T-helper 2 cell treated with Interferon-gamma antibody and Interleukin-4, amounts not matched to agents 100 ng/mL and 5 ng/mL, for 36 hours (primary cell): Measurements from ENCODE around the gene AK2. TPM values are rescaled to one million over a fixed set of nuclear protein-coding genes. Genes with fewer than 3 reads are reported as not detected.
"Not testable (repeated sequence)": the region's sequence is repeated elsewhere in the genome, so short reads cannot be mapped to it uniquely, and the experiment has no call there.

ENCODE experiments used
- intact Hi-C: fragments of 100-400 bp; cut with micrococcal nuclease; formaldehyde crosslinking; loops from one replicate; pipeline ENCODE4 v1.15.1; 2023
- total RNA-seq: library from RNA; stranded (reverse); gene quantifications from 2 replicates; pipeline ENCODE4 v1.2.3, GENCODE V29; 2022

The AK2 gene
- total RNA-seq, 1 donor from 2014 or later = 227 TPM

- intact Hi-C loops = no loop called here
These were observed 57.8 kb downstream of the AK2 start for GRCh38 chr1:32978854-32979253.

- intact Hi-C loops = no loop called here
These were observed 59.1 kb downstream of the AK2 start for GRCh38 chr1:32977546-32978087.

- intact Hi-C loops = not testable (repeated sequence)
These were observed 61.6 kb downstream of the AK2 start for GRCh38 chr1:32975055-32975454.

GRCh38 chr1:32973458-32973857, 63.2 kb downstream of the AK2 start:
- intact Hi-C loops = not testable (repeated sequence)

GRCh38 chr1:32972814-32973428, 63.8 kb downstream of the AK2 start:
- intact Hi-C loops = no loop called here

- intact Hi-C loops = no loop called here
These were observed 65.1 kb downstream of the AK2 start for GRCh38 chr1:32971576-32971975.

GRCh38 chr1:32971156-32971555, 65.5 kb downstream of the AK2 start:
- intact Hi-C loops = no loop called here

- intact Hi-C loops = loop anchor here (10.0 kb wide), 1 partner anchor 115 kb away; the partner anchor contains the start of gene AZIN2
These were observed 67.1 kb downstream of the AK2 start for GRCh38 chr1:32969566-32969965.

GRCh38 chr1:32967888-32968568, 68.7 kb downstream of the AK2 start:
- intact Hi-C loops = loop anchor here (10.0 kb wide), 1 partner anchor 117 kb away; the partner anchor contains the start of gene AZIN2

GRCh38 chr1:32966900-32967299, 69.8 kb downstream of the AK2 start:
- intact Hi-C loops = loop anchor here (10.0 kb wide), 1 partner anchor 118 kb away; the partner anchor contains the start of gene AZIN2

- intact Hi-C loops = loop anchor here (2.0 to 10.0 kb wide), 2 partner anchors 72 to 120 kb away; partner anchors contain the start of genes AK2 and AZIN2
These were observed 71.4 kb downstream of the AK2 start for GRCh38 chr1:32965251-32965747.

GRCh38 chr1:32964461-32965250, 72.0 kb downstream of the AK2 start, which contains the start of gene RNF19B:
TSS of gene RNF19B (minus strand) at chr1:32964809. CDS start at chr1:32964685, 124 bp downstream.
- intact Hi-C loops = loop anchor here (1.0 to 10.0 kb wide), 6 partner anchors 17 to 163 kb away; partner anchors contain the start of genes AK2, AZIN2, S100PBP and YARS1

GRCh38 chr1:32963746-32964460, 72.8 kb downstream of the AK2 start:
- intact Hi-C loops = loop anchor here (1.0 to 10.0 kb wide), 6 partner anchors 17 to 163 kb away; partner anchors contain the start of genes AK2, AZIN2, S100PBP and YARS1

- intact Hi-C loops = loop anchor here (5.0 to 10.0 kb wide), 2 partner anchors 35 to 122 kb away; partner anchors contain the start of gene AZIN2
These were observed 74.3 kb downstream of the AK2 start for GRCh38 chr1:32962248-32962896.

- intact Hi-C loops = loop anchor here (5.0 to 10.0 kb wide), 2 partner anchors 36 to 124 kb away; partner anchors contain the start of gene AZIN2
These were observed 75.8 kb downstream of the AK2 start for GRCh38 chr1:32960819-32961355.

GRCh38 chr1:32960342-32960741, 76.3 kb downstream of the AK2 start:
- intact Hi-C loops = loop anchor here (5.0 to 10.0 kb wide), 2 partner anchors 37 to 124 kb away; partner anchors contain the start of gene AZIN2

GRCh38 chr1:32958827-32959226, 77.9 kb downstream of the AK2 start:
- intact Hi-C loops = no loop called here
